GM18907 (cell line): ENCODE data around the gene SIGLEC14.
"Not testable (repeated sequence)": the region's sequence is repeated elsewhere in the genome, so short reads cannot be mapped to it uniquely, and the experiment has no call there.

Experiments
- ATAC-seq: cut with Tn5 transposase; IDR thresholded peaks from one replicate; pipeline ENCODE4 v1.9.1; 2021; ENCODE audit warnings: mild to moderate bottlenecking, moderate library complexity; ENCODE audit not compliant: unreplicated experiment

The SIGLEC14 gene

DNA sequence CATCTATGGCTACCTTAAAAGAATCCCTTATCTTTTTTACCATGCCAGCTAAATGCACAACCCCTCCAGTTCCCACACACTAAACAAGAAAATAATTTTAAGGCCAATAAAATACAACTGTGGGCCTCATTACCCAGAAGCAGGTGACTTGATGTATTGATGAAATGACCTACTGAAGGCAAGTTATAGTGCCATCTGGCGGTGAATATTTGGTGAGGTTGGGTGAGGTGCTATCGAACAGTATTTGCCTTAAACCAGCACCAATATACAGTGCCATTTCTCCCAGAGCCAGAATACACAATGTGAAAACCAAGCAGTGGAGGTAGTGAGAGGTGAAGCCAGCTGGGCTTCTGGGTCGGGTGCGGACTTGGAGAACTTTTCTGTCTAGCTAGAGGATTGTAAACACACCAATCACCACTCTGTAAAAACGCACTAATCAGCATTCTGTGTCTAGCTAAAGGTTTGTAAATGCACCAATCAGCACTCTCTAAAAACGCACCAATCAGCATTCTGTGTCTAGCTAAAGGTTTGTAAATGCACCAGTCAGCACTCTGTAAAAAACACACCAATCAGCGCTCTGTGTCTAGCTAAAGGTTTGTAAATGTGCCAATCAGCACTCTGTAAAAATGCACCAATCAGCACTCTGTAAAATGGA is 29.4 kb upstream of the SIGLEC14 start:
- ATAC-seq: not testable (repeated sequence)

DNA sequence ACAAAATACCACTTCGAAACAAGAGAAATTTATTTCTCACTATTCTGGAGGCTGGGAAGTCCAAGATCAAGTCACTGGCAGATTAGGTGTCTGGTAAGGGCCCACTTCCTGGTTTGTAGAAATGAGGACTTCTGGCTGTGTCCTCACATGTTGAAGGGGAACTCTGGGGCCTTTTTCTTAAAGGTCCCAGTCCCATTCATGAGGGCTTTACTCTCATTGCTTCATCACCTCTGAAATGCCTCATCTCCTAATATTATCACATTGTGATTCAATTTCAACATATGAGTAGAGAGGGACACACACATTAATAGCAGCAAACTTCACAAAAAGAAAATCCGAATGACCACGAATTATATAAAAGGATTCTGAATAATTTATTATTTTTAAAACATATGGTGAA is 21.6 kb upstream of the SIGLEC14 start:
- no peak for ATAC-seq

DNA sequence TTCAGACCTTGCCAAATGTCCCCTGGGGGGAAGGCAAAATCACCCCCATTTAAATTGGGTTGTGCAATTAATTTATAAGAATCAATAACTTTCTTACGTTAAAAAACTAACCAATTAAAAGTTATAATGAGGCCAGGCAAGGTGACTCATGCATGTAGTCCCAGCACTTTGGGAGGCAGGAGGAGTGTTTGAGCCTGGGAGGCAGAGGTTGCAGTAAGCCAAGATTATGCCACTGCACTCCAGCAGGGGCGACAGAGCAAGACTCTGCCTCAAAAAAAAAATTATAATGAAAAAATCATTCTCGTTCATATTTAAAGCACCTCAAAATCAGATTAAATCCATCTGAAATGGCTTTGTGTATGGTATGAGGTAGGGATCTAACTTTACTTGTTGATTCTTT is 18.4 kb upstream of the SIGLEC14 start:
- no peak for ATAC-seq

DNA sequence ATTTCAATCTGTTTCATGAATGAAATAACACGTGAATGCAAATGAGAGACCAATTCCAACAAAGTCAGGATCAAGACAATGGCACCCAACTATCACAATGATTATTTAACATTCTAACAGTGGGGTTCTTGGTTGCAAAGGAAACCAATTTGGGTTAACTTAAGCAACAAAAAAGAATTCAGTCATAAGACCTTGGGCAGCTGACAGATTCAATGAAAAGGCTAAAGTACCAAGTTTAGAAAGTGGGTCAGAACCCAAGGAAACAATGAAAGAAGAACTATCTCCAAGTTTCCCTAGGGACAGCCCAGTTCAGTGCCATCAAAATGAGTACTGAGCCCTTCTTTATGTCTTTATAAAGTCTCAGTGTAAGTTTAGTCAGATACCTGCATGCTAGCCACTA is 17.5 kb upstream of the SIGLEC14 start:
- ATAC-seq: no peak

DNA sequence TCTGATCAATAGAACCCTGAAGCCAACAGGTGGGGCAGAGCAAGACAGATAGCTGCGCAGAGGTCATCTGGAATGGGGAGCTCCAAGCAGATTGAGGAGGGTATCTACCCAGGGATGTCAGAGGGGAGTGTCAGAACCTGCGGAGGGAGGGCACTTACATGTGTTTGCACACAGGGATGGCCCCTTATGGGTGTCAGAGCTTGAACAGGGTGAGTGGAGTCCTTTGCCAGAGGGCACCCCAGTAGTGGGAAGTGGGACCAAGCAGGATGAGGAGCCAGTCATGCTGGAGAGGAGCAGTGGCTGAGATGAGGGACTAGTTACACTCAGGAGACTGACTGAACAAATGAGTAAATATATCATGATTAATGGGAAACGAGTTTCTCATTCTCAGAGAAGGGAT is 17.0 kb upstream of the SIGLEC14 start:
- ATAC-seq: no peak

DNA sequence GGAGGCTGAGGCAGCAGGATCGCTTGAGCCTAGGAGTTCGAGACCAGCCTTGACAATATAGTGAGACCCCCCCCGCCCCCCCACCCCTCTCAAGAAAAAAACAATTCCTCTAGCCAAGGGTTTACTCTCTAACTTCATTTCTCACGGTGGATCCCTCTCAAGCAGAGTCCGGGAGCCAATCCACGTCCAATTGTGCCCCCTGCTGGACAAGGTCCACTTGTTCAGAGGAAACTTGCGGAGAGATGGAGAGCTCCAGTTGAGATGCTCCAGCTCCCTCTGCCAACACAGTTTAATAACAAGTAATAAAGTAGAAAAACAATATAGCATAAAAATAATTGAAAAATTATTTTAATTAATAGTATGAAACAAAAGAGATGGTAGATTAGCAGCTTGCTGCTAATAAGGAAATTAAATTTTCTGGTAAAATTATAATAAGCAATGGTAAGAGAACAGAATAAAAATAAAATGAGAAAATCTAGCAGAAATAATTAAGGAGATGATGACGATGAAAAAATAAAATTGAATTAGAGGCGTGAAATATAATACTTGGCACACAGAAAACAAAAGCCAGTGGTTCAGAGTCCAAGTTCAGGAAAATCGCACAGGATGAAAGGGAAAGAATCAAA is 14.5 kb upstream of the SIGLEC14 start:
- no peak for ATAC-seq

DNA sequence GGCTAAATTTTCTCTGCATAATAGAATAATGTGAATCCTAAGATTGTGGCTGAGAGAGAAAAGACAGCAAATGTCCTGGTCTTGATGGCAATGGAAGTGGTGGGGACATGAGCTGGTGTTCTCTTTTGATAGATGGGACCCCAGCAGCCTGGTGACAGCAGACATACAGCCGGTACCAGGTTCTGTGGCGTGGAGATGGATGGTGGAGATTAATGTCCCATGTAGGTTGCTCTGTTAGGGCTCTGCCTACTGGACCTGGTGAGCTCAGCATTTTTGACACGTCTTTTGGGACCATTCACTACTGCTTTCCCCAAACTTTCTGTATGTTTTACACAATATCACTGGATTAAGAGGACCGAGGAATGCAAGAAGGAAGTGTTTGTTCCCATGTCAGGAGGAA is 8.2 kb upstream of the SIGLEC14 start:
- no peak for ATAC-seq

DNA sequence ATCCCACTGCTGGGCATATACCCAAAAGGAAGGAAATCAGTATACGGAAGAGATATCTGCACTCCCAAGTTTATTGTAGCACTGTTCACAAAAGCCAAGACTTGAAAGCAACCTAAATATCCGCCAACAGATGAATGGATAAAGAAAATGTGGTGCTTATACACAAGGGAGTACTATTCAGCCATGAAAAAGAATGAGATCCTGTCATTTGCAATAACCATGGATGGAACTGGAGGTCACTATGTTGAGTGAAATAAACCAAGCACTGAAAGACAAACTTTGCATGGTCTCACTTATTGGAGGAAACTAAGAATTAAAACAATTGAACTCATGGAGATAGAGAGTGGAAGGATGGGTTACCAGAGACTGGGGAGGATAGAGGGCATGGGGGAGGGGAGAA is 6.5 kb upstream of the SIGLEC14 start:
- no peak for ATAC-seq

DNA sequence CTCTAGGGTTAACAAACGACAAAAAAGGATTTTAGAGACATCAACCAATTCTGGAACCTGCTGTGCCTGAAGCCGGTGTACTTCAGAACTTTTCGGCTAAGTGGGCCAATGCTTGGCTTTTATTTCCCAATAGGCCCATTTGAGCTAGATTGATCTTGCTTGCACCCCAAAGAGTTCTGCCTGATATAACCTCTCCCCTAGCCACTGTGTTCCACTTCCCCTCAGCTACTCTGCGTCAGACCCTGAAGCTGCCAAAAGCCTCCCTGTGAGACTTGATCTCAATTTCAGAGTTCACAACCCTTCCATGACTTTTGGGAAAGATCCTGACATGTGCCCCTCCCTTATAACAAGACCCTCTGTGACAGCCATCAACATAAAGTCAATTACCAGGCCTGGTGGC is 5.6 kb upstream of the SIGLEC14 start:
- ATAC-seq: no peak

DNA sequence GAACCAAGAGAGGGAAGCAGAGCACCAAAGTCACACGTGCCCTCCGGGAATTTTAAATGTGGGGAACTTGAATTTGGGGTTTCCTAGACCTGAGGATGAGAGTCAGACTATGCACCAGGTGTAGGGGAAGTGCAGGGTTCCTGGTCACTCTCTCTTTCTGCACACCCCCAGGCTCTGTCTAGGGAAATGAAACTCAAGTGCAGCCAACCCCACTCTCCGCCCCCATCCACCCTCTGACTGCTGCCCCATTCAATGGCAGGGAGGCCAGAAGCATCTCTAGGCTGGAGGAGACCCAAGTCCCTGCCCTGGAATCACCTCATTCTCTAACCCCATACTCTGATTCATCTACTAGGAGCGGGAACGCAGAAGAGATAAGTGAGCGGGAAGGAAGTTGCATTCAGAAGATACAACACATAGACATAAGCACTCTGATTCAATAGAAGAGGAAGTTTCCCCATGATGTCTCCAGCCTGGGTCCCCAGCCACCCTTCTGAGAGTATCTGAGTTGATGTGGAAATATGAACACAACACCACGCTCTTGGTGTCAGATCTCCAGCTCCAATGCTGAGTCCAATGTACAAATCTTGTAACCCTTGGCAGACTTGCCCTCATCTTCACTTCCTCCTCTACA is 4.7 kb upstream of the SIGLEC14 start:
- ATAC-seq: peak; percentile 57

DNA sequence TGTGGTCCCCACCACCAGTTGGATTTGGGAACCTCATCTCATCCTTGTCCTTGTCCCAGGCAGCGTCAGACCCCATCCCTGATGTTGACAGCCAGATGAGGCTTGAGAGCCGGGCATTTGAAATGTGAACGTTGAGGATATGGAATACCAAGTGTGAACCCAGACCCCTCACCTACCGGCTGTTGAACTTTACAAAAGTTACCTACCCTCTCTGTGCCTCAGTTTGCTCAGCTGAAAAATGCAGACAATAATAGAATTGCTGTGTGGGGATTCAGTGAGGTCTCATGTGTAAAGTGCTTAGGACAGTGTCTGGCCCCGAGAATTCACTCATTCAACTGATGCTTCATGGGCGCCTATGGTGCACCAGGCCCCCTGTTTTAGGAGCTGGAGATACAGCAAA is 693 bp upstream of the SIGLEC14 start:
- ATAC-seq: no peak

DNA sequence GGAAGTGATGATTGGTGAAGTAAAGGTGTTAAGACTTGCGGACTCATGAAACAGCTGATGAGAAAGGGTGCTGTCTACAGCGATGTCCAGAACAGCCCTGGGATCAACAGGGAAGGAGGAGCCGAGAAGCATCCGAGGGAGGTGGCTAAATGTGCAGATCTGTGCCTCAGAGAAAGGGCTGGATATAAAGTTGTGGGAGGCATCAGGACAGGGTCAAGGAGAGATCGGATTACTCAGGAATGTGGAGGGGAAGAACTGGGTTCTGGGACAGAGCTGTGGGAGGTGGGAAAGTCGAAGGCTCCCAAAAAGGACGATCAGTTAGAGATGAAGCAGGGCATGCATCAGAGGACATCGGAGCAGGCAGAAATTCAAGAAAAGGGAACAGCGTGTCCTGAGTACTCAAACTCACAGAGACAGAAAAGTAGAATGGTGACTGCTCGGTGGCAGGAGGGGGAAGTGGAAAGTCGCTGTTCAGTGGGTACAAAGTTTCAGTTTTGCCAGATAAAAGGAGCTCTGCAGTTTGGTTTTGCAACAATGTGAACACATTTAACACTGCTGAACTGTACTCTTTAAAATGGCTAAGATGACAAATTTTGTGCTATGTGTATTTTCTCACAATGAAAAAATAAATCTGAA is 1.9 kb downstream of the SIGLEC14 start:
- ATAC-seq: no peak

DNA sequence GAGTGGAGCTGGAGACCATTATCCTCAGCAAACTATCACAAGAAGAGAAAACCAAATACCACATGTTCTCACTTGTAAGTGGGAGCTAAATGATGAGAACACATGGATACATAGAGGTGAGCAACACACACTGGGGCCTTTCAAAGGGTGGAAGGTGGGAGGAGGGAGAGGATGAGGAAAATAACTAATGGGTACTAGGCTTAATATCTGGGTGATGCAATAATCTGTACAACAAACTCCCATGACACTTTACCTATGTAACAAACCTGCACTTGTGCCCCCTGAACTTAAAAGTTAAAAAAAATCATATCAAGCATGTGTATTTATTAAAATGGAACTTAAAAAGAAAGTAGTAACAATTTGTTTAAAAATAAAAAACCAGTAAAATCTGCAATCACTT is 5.0 kb downstream of the SIGLEC14 start:
- no peak for ATAC-seq

DNA sequence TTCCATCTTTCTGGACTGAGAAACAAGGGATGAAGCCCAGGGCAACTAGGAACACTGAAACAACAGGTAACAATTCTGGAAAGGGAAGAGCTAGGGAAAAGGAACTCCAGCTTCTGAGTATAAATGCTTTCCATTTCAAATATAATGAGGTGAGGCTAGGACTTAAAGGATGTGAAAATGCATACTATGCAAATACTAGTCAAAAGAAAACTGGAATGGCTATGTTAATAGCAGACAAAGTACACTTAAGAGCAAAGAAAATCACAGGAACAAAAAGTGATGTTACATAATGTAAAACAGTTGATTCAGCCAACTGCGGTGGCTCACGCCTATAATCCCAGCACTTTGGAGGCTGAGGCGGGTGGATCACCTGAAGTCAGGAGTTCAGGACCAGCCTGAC is 6.2 kb downstream of the SIGLEC14 start:
- no peak for ATAC-seq

DNA sequence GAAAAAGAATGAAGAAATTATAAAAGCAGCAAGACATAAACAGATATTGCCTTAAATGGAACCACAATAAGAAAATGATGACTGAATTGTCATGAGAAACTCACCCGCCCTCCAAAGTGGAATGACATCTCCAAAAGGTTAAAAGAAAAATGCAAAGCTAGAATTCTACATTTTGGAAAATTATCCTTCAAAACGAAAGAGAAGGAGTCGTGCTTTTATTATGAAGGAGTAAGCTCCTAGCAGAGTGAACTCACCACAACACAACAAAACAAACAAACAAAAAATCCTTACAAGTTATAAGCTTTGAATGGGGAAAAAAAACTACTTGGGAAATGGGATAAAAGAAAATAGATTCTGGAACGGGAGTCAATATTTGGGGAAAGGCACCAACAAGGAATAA is 6.7 kb downstream of the SIGLEC14 start:
- ATAC-seq: no peak

DNA sequence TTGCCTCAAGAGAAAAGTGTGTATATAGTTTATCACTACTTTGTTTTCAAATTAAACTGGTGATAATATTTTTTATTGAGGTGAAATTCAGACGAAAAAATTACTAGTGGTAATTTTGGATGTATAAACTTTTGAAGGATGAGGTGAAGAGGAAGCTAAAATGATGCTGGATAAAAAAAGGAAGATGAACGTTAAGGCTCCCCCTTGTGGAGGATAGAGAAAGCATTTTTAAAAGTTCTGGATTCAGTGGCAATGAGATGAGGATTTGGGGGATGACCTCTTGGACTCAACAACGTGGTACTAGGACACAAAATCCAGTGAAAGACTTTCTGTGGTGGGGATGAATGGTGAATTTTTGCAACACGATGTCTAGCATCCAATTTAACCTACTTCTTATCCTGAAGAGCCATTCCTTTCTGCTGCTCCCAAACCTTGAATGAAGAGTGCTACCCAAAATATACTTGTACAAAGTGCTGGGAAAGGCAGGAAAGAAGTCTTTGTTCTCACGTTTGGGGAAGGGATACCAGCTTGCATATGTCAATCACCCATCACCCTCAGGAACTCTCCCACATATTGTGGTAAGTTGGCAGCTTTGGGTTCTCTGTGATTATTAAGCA is 9.2 kb downstream of the SIGLEC14 start:
- no peak for ATAC-seq

DNA sequence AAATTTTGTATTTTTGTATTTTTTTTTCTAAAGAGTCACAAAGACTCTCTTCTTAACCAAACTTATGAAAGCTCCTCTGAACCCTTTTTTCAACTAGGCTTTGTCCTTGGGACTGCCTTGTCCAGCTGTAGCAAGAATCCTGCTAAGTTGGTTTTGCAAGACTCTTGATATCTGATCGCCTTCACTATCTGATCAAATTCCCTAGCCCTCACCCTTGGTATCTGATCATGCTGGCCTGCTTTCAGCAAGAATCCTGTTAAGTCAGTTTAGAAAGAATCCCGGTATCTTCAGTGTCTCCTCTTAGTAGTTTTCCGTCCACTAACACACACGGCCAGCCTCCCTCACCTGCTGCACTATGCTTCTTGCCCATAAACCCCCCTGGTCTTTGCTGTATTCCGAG is 14.5 kb downstream of the SIGLEC14 start:
- no peak for ATAC-seq

DNA sequence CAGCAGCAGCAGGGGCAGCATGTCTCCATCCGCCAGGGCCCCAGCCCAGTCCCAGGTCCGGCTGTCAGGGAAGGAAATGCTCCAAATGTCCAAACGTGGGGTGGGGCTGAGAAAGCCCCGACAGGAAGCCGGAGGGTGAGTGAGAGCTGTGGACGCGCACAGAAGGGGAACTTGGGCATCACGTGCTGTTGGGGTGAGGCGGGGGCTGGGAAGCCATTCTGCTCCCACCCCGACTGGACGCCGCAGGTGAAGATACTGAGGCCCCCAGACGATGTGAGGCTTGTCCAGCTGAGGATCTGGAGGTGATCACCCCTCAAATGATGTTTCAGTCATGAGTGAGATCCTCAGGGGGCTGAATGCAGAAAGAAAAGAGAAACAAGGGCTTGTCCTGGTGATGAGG is 16.3 kb downstream of the SIGLEC14 start, which contains the start of gene SIGLEC5:
Gene SIGLEC5, minus strand, starts transcription at position 87 of the 400 bp plus-strand sequence. Its CDS starts 66 bp downstream, at position 21.
- peak; percentile 66 for ATAC-seq

DNA sequence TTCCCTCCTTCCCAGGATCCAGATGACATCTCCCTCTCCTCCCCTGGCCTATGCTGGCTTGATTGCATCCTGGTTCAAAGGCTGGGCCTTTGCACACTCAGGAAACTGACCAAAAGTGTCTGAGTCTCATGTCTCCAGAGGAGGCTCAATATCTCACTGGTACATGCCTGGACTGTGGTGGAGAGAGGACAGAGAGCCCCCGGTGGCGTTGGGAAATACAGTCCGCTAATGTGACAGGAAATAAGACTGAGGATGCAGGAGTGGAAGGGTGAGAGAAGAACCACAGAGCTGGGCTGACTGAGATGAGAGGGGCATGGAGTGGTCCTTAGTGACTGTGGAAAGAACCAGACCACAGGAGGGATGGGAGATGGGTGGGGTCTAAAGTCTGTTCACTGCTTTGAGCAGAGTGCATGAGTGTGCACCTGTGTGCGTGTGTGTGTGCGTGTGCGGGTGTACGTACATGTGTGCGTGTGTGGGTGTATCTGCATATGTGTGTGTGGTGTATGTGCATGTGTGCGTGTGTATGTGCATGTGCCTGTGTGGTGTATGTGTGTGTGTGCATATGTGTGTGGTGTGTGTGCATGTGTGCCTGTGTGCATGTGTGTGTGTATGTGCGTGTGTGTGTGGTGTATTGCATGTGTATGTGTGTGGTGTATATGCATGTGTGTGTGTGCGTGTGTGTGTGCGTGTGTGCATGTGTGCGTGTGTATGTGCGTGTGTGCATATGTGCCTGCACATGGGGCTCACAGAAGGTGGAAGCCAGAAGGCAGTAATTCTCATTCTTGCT is 18.3 kb downstream of the SIGLEC14 start:
- no peak for ATAC-seq

DNA sequence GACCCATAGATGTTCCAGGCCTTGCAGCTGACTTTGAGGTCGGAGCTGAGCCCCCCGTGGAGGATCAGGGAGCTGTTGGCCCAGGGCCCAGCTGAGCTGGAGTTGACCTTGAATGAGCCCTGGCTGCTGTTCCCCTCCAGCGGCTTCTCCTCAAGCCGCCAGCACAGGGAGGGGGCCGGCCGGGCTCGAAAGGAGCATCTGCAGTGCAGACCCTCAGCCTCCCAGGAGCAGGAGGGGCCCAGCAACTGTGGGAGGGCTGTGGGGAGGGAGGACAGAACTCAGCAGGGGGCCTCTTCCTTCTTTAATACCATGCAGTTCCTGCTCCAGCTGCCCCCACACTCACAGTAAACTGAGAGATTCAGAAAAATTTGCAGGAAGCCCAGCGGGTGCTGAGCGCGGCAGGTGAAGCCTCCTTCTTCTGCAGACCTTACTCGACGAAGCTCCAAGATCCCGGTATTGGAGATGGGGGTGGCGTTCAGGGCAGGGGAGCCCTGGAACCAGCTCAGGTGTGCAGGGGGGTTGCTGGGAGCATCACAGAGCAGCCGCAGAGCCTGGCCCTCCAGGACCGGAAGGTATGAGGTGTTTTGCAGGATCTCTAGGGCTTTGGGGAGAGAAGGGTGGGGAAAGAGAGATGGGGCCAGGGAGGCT is 19.0 kb downstream of the SIGLEC14 start:
- no peak for ATAC-seq
